Stimulated activated CD8-positive, alpha-beta memory T cell treated with anti-CD3 and anti-CD28 coated beads, Interleukin-15, amount 100 ng/mL, for 48 hours (primary cell): ENCODE measurements around the gene C16orf74.
A peak's percentile ranks its signal among the peaks of the same experiment; 100 is the strongest.

Experiments used
- DNase-seq, 2 donors: peaks; one replicate each; pipeline ENCODE4 v3.0.0-alpha.2; 2020; ENCODE audit warnings: low read depth in 2 of 2

C16orf74 gene

DNA sequence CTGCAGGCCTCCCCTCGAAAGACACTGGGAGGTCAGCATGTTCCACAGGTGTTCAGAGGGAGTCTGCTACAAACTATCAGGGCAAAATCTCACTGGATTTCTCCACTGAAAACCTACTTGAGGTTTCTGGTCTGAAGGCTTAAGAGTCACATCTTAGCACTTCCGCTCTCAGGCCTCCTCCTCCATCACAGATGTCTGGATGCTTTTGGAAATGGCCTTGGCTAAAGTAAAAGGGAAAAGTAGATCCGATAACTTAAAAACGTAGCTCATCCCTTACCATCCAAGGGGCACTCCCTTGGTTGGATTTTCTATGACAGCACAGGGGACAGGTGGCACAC lies 76.5 kb downstream of the C16orf74 start:
- no peak for DNase-seq

GRCh38 chr16:85673529-85674417 lies 77.1 kb downstream of the C16orf74 start:
- DNase-seq = no peak

- no peak for DNase-seq
Measured at GRCh38 chr16:85670840-85671239, 80.1 kb downstream of the C16orf74 start.

DNA sequence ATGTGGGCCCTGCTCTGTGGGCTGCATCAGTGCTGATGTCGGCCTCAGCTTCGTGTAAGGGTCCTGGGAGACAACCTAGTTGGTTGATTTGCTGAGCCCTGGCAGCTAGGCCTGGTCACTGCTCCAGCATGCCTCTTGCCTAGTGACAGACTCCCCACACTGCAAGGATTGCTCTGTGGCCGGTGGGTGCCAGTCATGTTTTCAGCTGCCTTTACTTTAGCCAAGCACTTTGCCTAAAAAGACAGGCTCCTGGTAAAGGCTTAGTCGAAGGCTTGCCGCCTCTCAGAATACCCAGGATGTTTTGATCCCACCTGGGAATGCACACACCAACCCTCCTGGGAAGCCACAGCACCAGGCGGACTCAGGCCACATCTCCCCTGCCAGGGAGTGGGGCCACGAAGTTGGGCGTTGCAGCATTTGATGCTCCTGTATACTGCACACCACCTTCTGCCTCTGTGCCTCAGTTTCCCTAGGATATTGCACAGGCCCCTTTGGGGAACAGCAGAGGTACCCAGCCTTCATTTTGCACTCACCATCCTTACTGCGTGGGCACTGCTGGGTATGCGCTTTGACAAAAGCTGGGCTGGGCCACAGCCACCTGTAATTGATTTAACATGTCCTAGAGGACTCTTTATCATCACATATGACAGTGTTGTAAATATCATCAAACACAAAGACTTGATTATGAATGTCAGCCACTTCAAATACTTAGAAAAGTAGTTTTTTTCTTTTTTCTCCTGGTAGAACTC lies 82.0 kb downstream of the C16orf74 start:
- no peak for DNase-seq

DNA sequence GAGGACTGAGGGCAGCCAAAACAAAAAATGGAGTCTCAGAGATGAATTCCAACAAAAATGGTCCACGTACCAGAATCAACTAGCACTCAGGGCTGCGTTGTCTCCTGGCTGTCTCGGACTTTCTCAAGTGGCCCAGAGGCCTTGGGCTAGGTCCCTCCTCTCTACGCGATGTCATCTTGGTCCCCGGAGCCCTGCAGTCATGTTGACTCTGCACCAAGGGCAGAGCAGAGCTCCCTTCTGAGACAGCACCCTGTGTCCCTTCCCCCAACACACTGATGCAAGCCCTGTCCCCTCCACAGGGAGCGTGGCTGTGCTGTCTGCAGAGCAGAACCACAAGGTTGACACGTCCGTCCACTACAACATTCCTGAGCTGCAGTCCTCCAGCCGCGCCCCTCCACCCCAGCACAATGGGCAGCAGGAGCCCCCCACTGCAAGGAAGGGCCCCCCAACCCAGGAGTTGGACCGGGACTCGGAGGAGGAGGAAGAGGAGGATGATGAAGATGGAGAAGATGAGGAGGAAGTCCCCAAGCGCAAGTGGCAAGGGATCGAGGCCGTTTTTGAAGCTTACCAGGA lies 83.0 kb downstream of the C16orf74 start:
- DNase-seq = no peak

- DNase-seq = no peak
Measured at GRCh38 chr16:85667261-85667660, 83.6 kb downstream of the C16orf74 start.

GRCh38 chr16:85665929-85666328 lies 85.0 kb downstream of the C16orf74 start:
- no peak for DNase-seq

GRCh38 chr16:85665373-85665740 lies 85.5 kb downstream of the C16orf74 start:
- DNase-seq = no peak

GRCh38 chr16:85664580-85665372 lies 86.1 kb downstream of the C16orf74 start:
- no peak for DNase-seq

DNA sequence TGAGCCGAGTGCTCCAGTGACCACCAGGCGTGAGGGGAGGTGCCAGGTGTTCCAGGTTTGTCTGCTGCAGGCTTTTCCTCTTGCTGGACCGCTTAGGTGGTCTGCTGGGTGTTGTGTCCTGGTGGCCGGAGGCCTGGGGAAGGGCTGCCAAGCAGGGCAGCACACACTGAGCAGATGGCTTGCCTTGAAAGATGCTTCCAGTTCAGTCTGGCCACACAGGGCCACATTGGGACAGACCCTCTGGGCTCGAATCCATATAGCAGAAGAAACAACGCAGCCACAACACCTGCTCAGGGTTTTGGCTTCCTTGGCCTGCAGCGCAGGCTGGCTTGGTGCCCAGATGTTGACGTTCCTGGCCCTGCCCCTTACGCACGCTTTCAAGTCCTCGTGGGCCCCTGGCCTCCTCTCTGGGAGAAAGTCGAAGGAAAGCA lies 87.0 kb downstream of the C16orf74 start:
- DNase-seq = no peak

DNA sequence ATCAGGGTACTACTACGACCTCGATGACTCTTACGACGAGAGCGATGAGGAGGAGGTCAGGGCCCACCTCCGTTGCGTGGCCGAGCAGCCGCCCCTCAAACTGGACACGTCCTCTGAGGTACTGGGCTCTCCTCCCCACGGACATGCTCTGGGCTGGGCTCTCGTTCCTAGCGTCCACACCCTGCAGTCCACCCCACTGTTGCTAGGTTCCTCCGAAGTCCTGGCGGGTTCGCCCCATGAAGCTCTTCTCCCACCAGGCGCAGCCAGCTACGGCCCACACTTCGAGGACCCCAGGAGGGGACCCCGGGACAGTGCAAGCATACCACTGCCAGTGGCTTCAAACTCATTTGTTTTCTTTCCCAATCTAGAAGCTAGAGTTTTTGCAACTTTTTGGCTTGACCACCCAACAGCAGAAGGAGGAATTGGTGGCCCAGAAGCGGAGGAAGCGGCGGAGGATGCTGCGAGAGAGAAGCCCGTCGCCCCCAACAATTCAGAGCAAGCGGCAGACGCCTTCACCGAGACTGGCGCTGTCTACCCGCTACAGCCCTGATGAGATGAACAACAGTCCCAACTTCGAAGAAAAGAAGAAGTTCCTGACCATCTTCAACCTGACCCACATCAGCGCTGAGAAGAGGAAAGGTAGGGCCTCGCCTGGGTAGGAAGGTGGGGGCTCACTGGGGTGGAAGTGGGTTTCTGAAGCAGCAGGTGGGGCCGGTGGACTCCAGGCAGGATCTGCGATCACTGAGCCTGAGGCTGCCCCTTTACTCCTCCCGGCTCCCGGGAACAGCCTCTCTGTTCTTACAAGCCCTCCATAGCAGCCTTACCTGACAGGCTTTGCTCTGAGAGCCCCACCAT lies 87.7 kb downstream of the C16orf74 start:
- DNase-seq = no peak

DNA sequence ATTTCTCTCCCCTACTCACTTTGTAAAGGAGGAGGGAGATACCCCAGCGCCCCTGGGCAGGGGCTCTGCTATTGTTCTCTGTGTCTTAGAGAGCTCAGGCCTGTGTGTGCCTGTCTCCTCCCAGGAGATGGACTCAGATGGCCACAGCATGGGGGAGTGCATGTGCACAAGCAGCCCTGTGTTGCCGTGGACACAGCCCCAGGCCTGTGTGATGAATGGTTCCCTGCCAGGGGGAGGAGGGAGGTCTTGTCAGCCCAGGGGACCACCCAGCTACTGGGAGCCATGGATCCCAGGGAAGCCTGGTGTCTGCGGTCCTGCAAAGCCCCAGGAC lies 88.4 kb downstream of the C16orf74 start:
- DNase-seq = no peak

GRCh38 chr16:85661740-85662481 lies 89.0 kb downstream of the C16orf74 start:
- DNase-seq = no peak

DNA sequence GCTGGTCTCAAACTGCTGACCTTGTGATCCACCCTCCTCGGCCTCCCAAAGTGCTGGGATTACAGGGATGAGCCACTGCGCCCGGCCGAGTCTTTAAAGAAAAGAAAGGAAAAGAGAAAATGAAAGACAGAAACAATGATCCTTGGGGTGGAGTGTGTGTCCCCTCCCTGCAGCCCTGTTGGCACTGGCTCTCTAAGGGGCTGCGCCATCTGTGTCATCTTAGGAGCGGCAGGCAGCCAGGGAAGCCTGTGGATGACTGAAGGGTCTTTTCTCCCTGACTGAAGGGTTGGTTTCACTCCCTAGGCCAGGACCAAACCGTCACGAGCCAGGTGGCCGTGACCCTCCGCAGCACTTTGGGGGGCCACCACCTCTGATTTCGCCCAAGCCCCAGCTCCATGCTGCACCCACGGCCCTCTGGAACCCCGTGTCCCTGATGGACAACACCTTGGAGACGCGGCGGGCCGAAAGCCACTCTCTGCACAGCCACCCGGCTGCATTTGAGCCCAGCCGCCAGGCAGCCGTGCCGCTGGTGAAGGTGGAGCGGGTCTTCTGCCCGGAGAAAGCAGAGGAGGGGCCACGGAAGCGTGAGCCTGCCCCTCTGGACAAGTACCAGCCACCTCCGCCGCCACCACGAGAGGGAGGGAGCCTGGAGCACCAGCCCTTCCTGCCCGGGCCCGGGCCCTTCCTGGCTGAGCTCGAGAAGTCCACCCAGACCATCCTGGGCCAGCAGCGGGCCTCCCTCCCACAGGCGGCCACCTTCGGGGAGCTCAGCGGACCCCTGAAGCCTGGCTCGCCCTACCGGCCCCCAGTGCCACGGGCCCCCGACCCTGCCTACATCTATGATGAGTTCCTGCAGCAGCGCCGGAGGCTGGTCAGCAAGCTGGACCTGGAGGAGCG lies 89.8 kb downstream of the C16orf74 start:
- no peak for DNase-seq

DNA sequence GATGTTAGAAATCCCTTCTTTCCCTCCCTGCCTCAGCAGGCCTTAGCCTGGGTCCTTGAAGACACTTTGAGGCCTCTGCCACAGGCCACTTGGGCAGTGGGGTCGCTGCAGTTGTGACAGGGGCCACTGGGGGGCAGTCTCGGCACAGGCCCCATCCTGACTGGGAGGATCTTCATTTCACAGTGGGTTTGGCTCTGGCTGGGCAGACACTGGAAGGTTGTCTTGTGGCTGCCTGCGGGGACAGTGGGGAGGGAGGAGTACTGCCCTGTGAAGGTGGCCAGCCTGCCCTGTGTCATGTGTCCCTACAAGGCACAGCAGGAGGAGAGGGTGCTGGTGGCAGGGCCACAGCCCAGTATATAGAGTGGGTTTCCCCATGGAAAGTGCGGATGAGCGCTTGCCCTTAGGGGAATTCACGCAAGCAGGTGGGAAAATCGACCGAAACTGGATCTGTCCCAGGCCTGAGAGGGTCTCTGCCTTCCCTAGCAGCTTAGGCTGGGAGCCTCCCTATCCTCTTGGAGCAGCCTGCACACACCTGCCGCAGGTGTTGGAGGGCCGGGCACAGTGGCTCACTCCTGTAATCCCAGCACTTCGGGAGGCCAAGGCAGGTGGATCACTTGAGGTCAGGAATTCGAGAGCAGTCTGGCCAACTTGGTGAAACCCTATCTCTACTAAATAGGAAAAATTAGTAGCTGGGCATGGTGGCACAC lies 90.9 kb downstream of the C16orf74 start:
- peak; percentile 43 to 48 for DNase-seq

DNA sequence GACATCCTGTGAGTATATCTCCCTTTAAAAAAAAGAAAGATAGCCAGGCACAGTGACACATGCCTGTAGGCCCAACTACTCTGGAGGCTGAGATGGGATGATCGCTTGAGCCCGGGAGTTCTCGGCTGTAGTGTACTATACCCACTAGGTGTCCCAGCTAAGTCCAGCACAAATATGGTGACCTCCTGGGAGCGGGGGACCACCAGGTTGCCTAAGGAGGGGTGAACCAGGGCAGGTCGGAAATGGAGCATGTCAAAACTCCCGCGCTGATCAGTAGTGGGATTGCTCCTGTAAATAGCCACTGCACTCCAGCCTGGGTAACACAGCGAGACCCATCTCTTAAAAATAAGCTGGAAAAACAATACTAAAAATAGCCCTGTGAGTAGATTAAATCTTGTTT lies 91.6 kb downstream of the C16orf74 start:
- DNase-seq = no peak

GRCh38 chr16:85658504-85659326 lies 92.2 kb downstream of the C16orf74 start:
- DNase-seq = no peak

DNA sequence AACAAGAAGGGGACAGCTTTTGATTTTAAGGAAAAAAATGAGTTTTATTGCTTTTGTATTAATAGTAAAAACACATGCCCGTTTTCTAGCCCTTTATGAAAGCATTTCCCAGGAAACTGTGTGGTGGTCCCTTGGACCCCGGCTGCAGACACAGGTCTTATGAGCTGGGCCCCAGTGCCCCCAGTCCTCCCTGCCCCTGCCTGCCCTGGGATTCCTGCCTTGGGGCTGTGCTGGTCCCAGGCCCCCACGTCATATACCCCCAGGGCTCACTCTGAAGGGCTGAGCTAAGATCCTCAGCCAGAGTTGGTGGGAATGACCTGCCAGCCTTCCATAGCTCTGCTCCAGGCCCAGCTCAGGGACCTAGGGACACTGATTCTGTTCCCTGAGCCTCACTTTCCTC lies 92.9 kb downstream of the C16orf74 start:
- no peak for DNase-seq
